Measurements from ENCODE around the gene AFG1L.

GRCh38 chr6:108331982-108332381 is 37.1 kb downstream of the AFG1L start:
- TF ChIP-seq, protein P1, sequence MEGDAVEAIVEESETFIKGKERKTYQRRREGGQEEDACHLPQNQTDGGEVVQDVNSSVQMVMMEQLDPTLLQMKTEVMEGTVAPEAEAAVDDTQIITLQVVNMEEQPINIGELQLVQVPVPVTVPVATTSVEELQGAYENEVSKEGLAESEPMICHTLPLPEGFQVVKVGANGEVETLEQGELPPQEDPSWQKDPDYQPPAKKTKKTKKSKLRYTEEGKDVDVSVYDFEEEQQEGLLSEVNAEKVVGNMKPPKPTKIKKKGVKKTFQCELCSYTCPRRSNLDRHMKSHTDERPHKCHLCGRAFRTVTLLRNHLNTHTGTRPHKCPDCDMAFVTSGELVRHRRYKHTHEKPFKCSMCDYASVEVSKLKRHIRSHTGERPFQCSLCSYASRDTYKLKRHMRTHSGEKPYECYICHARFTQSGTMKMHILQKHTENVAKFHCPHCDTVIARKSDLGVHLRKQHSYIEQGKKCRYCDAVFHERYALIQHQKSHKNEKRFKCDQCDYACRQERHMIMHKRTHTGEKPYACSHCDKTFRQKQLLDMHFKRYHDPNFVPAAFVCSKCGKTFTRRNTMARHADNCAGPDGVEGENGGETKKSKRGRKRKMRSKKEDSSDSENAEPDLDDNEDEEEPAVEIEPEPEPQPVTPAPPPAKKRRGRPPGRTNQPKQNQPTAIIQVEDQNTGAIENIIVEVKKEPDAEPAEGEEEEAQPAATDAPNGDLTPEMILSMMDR (IDR thresholded peaks at IDR 0.05; ENCODE audit: low read depth, low read length), result no peak
- TF ChIP-seq EZH2phosphoT487 (IDR thresholded peaks at IDR 0.05; ENCODE audit: low read depth), result no peak

All from OCI-LY3 (cell line).